Brain microvascular endothelial cell (primary cell): ENCODE measurements around the gene CA6.

Source experiments
- DNase-seq: peaks from one replicate; pipeline ENCODE4 v3.0.0-alpha.2; 2020
- H3K27ac ChIP-seq: fragments of 250-450 bp; sonication (Bioruptor Pico); 2 replicates; pipeline ENCODE4 v1.5.1; 2020; ENCODE audit warnings: mild to moderate bottlenecking, moderate library complexity
- H3K27me3 ChIP-seq: fragments of 250-450 bp; sonication (Bioruptor Pico); replicated peaks from 2 replicates; pipeline ENCODE4 v1.5.1; 2020; ENCODE audit warnings: mild to moderate bottlenecking
- H3K36me3 ChIP-seq: fragments of 250-450 bp; sonication (Bioruptor Pico); replicated peaks from 2 replicates; pipeline ENCODE4 v1.5.1; 2020; ENCODE audit warnings: mild to moderate bottlenecking
- H3K4me3 ChIP-seq: 2 replicates; pipeline ENCODE4 v1.5.1; 2011; ENCODE audit warnings: low read depth, mild to moderate bottlenecking, control low read depth, low read length, moderate library complexity
- in situ Hi-C: cut with HindIII; loops from 2 replicates; pipeline ENCODE4 v1.10.0; 2017; ENCODE audit warnings: low sequenced_read_pairs, low pct_ligation_motif_present
- TF ChIP-seq, protein P1 (sequence below): IDR thresholded peaks from 2 replicates; pipeline ENCODE4 v1.5.1; 2011; ENCODE audit warnings: low read depth, mild to moderate bottlenecking, moderate library complexity, low read length, control low read depth, inconsistent platforms; ENCODE audit errors: missing control alignments

CA6 gene

DNA sequence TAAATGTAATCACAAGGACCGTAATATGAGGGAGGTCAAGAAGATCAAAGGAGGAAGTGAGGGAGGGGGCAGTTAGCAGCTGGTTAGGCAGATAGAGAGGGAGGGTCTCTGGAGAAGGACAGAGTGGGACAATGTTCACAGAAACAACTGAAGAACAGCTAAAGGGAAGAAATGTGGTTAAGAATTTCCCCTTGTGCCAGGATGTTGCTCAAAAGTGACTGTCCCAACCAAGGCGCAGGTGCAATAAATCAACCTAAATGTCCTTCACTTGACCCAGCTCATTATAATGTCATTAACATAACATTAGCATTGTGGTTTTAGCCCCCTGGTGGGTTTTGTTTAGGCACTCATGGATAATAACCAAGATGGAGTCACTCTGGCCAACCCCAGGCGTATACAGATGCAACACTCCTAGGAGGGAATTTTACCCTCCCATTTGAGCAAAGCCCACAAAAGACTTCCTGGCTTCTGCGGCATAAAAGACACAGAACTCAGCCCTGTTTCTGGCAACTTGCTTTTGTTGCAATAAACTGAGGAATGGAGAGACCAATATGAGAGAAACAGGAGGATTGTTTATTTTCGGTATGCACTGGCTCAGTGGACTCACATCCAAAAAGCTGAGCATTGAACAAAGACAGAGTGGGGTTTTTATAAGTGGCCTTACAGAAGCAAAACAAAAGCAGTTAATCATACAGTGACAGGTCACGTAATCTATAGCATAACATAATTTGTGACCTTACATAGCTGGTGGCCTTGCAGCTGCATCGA is 7.3 kb upstream of the CA6 start:
- TF ChIP-seq, protein P1, sequence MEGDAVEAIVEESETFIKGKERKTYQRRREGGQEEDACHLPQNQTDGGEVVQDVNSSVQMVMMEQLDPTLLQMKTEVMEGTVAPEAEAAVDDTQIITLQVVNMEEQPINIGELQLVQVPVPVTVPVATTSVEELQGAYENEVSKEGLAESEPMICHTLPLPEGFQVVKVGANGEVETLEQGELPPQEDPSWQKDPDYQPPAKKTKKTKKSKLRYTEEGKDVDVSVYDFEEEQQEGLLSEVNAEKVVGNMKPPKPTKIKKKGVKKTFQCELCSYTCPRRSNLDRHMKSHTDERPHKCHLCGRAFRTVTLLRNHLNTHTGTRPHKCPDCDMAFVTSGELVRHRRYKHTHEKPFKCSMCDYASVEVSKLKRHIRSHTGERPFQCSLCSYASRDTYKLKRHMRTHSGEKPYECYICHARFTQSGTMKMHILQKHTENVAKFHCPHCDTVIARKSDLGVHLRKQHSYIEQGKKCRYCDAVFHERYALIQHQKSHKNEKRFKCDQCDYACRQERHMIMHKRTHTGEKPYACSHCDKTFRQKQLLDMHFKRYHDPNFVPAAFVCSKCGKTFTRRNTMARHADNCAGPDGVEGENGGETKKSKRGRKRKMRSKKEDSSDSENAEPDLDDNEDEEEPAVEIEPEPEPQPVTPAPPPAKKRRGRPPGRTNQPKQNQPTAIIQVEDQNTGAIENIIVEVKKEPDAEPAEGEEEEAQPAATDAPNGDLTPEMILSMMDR, result no peak
- in situ Hi-C loops, result no loop called here
- H3K36me3 ChIP-seq, result no peaks in the 10 kb centered on the region
- no peak overlapping the region for H3K4me3 ChIP-seq
- H3K27me3 ChIP-seq, result no peaks in the 10 kb centered on the region
- no peak for DNase-seq
- H3K27ac ChIP-seq, result no peak overlapping the region

DNA sequence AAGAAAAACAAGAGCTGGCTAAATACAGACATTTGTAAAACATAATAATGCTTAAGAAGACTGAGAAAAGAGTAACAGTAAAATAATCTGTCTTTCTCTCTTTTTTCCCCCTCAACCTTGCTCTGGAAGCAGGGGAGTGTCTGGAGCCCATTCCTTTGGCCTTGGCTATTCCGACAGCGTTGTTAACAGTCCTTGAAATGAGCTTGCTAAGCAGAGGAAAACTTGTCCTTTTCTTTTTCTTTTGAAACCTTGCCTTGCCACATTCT is 6.7 kb upstream of the CA6 start:
- DNase-seq, result no peak
- in situ Hi-C loops, result no loop called here
- no peaks in the 10 kb centered on the region for H3K27me3 ChIP-seq
- no peak overlapping the region for H3K27ac ChIP-seq
- H3K36me3 ChIP-seq, result no peaks in the 10 kb centered on the region
- TF ChIP-seq, protein P1, result no peak
- no peak overlapping the region for H3K4me3 ChIP-seq

GRCh38 chr1:8939362-8939995 is 6.2 kb upstream of the CA6 start:
- Histone ChIP-seq H3K27me3 (no peaks in the 10 kb centered on the region), H3K4me3 (no peak overlapping the region), H3K27ac (no peak overlapping the region), H3K36me3 (no peaks in the 10 kb centered on the region)
- TF ChIP-seq, protein P1, result no peak
- no peak for DNase-seq
- in situ Hi-C loops, result no loop called here

- in situ Hi-C loops, result no loop called here
- H3K27me3 ChIP-seq, result no peaks in the 10 kb centered on the region
- peak; percentile 65 for DNase-seq
- no peak overlapping the region for H3K4me3 ChIP-seq
- TF ChIP-seq, protein P1, result no peak
- no peaks in the 10 kb centered on the region for H3K36me3 ChIP-seq
- H3K27ac ChIP-seq, result peak overlapping the region; percentile 31
Observed at GRCh38 chr1:8941906-8942305, 3.8 kb upstream of the CA6 start.

- Histone ChIP-seq H3K27ac (no peak overlapping the region), H3K27me3 (no peaks in the 10 kb centered on the region), H3K4me3 (no peak overlapping the region), H3K36me3 (no peaks in the 10 kb centered on the region)
- in situ Hi-C loops, result no loop called here
- TF ChIP-seq, protein P1, result no peak
- no peak for DNase-seq
Observed at GRCh38 chr1:8943498-8944405, 1.9 kb upstream of the CA6 start.
